Stimulated activated CD4-positive, alpha-beta T cell treated with anti-CD3 and anti-CD28 coated beads, TNF-alpha, amount 100 ng/mL, for 48 hours (primary cell): ENCODE measurements around the gene SMYD3.
"Not testable (repeated sequence)": the region's sequence is repeated elsewhere in the genome, so short reads cannot be mapped to it uniquely, and the experiment has no call there.

Experiments used
- DNase-seq, 3 donors: peaks; one replicate each; pipeline ENCODE4 v3.0.0-alpha.2; 2020; ENCODE audit warnings: low read depth in 3 of 3

SMYD3 gene

GRCh38 chr1:245772739-245773138 lies 734.3 kb downstream of the SMYD3 start:
- no peak for DNase-seq

- DNase-seq = no peak
Measured at GRCh38 chr1:245772325-245772724, 734.8 kb downstream of the SMYD3 start.

- no peak for DNase-seq
Measured at GRCh38 chr1:245771511-245772281, 735.4 kb downstream of the SMYD3 start.

- no peak for DNase-seq
Measured at GRCh38 chr1:245770156-245770555, 736.9 kb downstream of the SMYD3 start.

- no peak for DNase-seq
Measured at GRCh38 chr1:245768596-245768995, 738.5 kb downstream of the SMYD3 start.

GRCh38 chr1:245765230-245766000 lies 741.7 kb downstream of the SMYD3 start:
- DNase-seq = no peak

- no peak for DNase-seq
Measured at GRCh38 chr1:245763873-245764331, 743.2 kb downstream of the SMYD3 start.

GRCh38 chr1:245762396-245762910 lies 744.6 kb downstream of the SMYD3 start:
- DNase-seq = no peak

- no peak for DNase-seq
Measured at GRCh38 chr1:245760301-245760700, 746.8 kb downstream of the SMYD3 start.

GRCh38 chr1:245754463-245754961 lies 752.6 kb downstream of the SMYD3 start:
- no peak for DNase-seq

- no peak for DNase-seq
Measured at GRCh38 chr1:245753807-245754206, 753.3 kb downstream of the SMYD3 start.

- no peak for DNase-seq
Measured at GRCh38 chr1:245752561-245752960, 754.5 kb downstream of the SMYD3 start.

- no peak for DNase-seq
Measured at GRCh38 chr1:245751726-245752470, 755.2 kb downstream of the SMYD3 start.

GRCh38 chr1:245751116-245751515 lies 756.0 kb downstream of the SMYD3 start:
- DNase-seq = no peak

- no peak for DNase-seq
Measured at GRCh38 chr1:245750261-245750660, 756.8 kb downstream of the SMYD3 start.

GRCh38 chr1:245749053-245749452 lies 758.0 kb downstream of the SMYD3 start:
- DNase-seq = no peak

GRCh38 chr1:245748646-245749045 lies 758.4 kb downstream of the SMYD3 start:
- DNase-seq = no peak

GRCh38 chr1:245748240-245748639 lies 758.8 kb downstream of the SMYD3 start:
- no peak for DNase-seq

GRCh38 chr1:245742896-245743295 lies 764.2 kb downstream of the SMYD3 start:
- DNase-seq = no peak

- DNase-seq = not testable (repeated sequence)
Measured at GRCh38 chr1:245740336-245740735, 766.7 kb downstream of the SMYD3 start.

- DNase-seq = no peak
Measured at GRCh38 chr1:245730801-245731200, 776.3 kb downstream of the SMYD3 start.

GRCh38 chr1:245728035-245728434 lies 779.0 kb downstream of the SMYD3 start:
- DNase-seq = not testable (repeated sequence)
